Endothelial cell of umbilical vein (primary cell): Measurements from ENCODE around the gene DTX4. TPM values are rescaled to one million over a fixed set of nuclear protein-coding genes. Genes with fewer than 3 reads are reported as not detected.

Experiments
- BruUV-seq: library from RNA; stranded (reverse); fragments of 400-500 nt; replicated peaks from 2 replicates; lab custom pipeline; 2021; lab: Mats Ljungman, UMichigan
- CTCF ChIA-PET: fragments of 300-600, 350-600 bp; sonication (Branson Sonifier 250); formaldehyde crosslinking; loops from one replicate; lab custom pipeline; 2021; ENCODE audit warnings: antibody characterized with exemption, inconsistent platforms; lab: Charles Lee
- POLR2A ChIA-PET: fragments of 300-600, 350-600 bp; sonication (Branson Sonifier 250); formaldehyde crosslinking; loops from one replicate; lab custom pipeline; 2021; ENCODE audit warnings: antibody characterized with exemption, inconsistent platforms; lab: Charles Lee
- DNase-seq: peaks from one replicate; pipeline ENCODE4 v3.0.0-alpha.2; 2011; ENCODE audit warnings: low read depth, low spot score
- FAIRE-seq: peaks from 2 replicates; lab custom pipeline; 2011; peaks lifted over from hg19 to GRCh38; lab: Jason Lieb, UNC
- H2AFZ ChIP-seq: 2 replicates; pipeline ENCODE4 v1.6.0; 2012; ENCODE audit warnings: low read depth, low read length, control low read depth, inconsistent platforms
- H3K27ac ChIP-seq: 2 replicates; pipeline ENCODE4 v1.5.1; 2011; ENCODE audit warnings: low read depth, mild to moderate bottlenecking, control low read depth, low read length, moderate library complexity; ENCODE audit not compliant: insufficient read depth
- H3K27me3 ChIP-seq, 2 experiments: 2 replicates each; pipeline versions ENCODE4 v1.6.0 to v1.6.1; 2011; ENCODE audit warnings: low read length in 2 of 2, mixed read lengths in 1 of 2; ENCODE audit not compliant: control insufficient read depth in 2 of 2, insufficient read depth in 2 of 2
- H3K36me3 ChIP-seq, 2 experiments: 2 replicates in 1 of 2; 3 replicates in 1 of 2; pipeline ENCODE4 v1.5.1; 2011; ENCODE audit warnings: low read length in 2 of 2, mild to moderate bottlenecking in 1 of 2, moderate library complexity in 1 of 2; ENCODE audit not compliant: control insufficient read depth in 2 of 2, insufficient read depth in 2 of 2; ENCODE audit errors: extremely low read depth in 1 of 2
- H3K4me1 ChIP-seq: 3 replicates; pipeline ENCODE4 v1.5.1; 2011; ENCODE audit warnings: mild to moderate bottlenecking, low read length; ENCODE audit not compliant: control insufficient read depth, insufficient read depth; ENCODE audit errors: extremely low read depth
- H3K4me2 ChIP-seq: 2 replicates; pipeline ENCODE4 v1.6.1; 2011; ENCODE audit warnings: low read length, control low read depth, mixed read lengths; ENCODE audit not compliant: insufficient read depth
- H3K4me3 ChIP-seq, 3 experiments: fragments of 200-600 bp in 1 of 3; sonication (generic), shearing (Covaris generic) in 1 of 3; replicated peaks in 1 of 3; 2 replicates each; pipeline ENCODE4 v1.5.1; 2011 to 2016; ENCODE audit warnings: control low read depth in 3 of 3, low read length in 3 of 3, mild to moderate bottlenecking in 2 of 3, inconsistent platforms in 1 of 3, low read depth in 1 of 3, moderate library complexity in 1 of 3; ENCODE audit not compliant: insufficient read depth in 1 of 3
- H3K79me2 ChIP-seq: 2 replicates; pipeline ENCODE4 v1.6.0; 2012; ENCODE audit warnings: low read length, inconsistent platforms; ENCODE audit not compliant: control insufficient read depth, insufficient read depth
- H3K9ac ChIP-seq: replicated peaks from 2 replicates; pipeline ENCODE3; 2011; ENCODE audit warnings: low read length, control low read depth; ENCODE audit not compliant: insufficient read depth; ENCODE audit errors: extremely low read depth
- H3K9me1 ChIP-seq: replicated peaks from 3 replicates; pipeline ENCODE4 v1.6.0; 2011; ENCODE audit warnings: mild to moderate bottlenecking, low read length; ENCODE audit not compliant: control insufficient read depth, insufficient read depth; ENCODE audit errors: extremely low read depth
- H3K9me3 ChIP-seq: replicated peaks from 2 replicates; pipeline ENCODE4 v1.5.1; 2012; ENCODE audit warnings: low read length, inconsistent platforms; ENCODE audit not compliant: control insufficient read depth, insufficient read depth
- H4K20me1 ChIP-seq: replicated peaks from 2 replicates; pipeline ENCODE3; 2011; ENCODE audit warnings: mild to moderate bottlenecking, low read length; ENCODE audit not compliant: control insufficient read depth, insufficient read depth; ENCODE audit errors: extremely low read depth
- CTCF ChIP-seq, 2 donors: IDR thresholded peaks; 1 replicate in 1 of 2; 2 replicates in 1 of 2; pipeline ENCODE4 v1.5.1; 2011; ENCODE audit warnings: low read length in 2 of 2, mild to moderate bottlenecking in 2 of 2, moderate library complexity in 2 of 2, control low read depth in 1 of 2, inconsistent platforms in 1 of 2, low read depth in 1 of 2; ENCODE audit not compliant: insufficient read depth in 1 of 2; ENCODE audit errors: extremely low read depth in 1 of 2
- EZH2 ChIP-seq: IDR thresholded peaks from 2 replicates; pipeline ENCODE4 v1.6.1; 2012; ENCODE audit warnings: borderline replicate concordance, low read depth, mild to moderate bottlenecking, moderate library complexity, low read length, inconsistent platforms; ENCODE audit not compliant: severe bottlenecking
- FOS ChIP-seq: IDR thresholded peaks from 2 replicates; pipeline ENCODE4 v1.6.1; 2011; ENCODE audit warnings: mild to moderate bottlenecking, low read length, moderate library complexity, borderline replicate concordance; ENCODE audit not compliant: insufficient read depth
- GATA2 ChIP-seq: IDR thresholded peaks from 2 replicates; pipeline ENCODE4 v1.7.0; 2011; ENCODE audit warnings: low read depth, mild to moderate bottlenecking, moderate library complexity, mixed read lengths, low read length; ENCODE audit not compliant: insufficient read length, insufficient read depth
- JUN ChIP-seq: IDR thresholded peaks from 2 replicates; pipeline ENCODE4 v1.6.1; 2011; ENCODE audit warnings: borderline replicate concordance, low read depth; ENCODE audit not compliant: insufficient read length, insufficient read depth
- MAX ChIP-seq: IDR thresholded peaks from 2 replicates; pipeline ENCODE4 v1.6.1; 2011; ENCODE audit not compliant: insufficient read depth, insufficient read length
- MYC ChIP-seq: IDR thresholded peaks from one replicate; pipeline ENCODE4 v1.6.1; 2011; ENCODE audit warnings: mild to moderate bottlenecking, low read depth, low read length
- POLR2A ChIP-seq: IDR thresholded peaks from 2 replicates; pipeline ENCODE4 v1.6.1; 2012; ENCODE audit warnings: low read depth, mild to moderate bottlenecking, control low read depth, low read length
- POLR2AphosphoS5 ChIP-seq: IDR thresholded peaks from 2 replicates; pipeline ENCODE4 v1.6.1; 2012; ENCODE audit warnings: low read depth, mild to moderate bottlenecking, control low read depth, low read length, moderate library complexity; ENCODE audit not compliant: insufficient read depth
- dilution Hi-C: fragments of 300-500 bp; cut with MboI; formaldehyde crosslinking; loops from one replicate; pipeline ENCODE4 v1.15.0; 2019; ENCODE audit warnings: low sequenced_read_pairs; ENCODE audit not compliant: extremely low pct_ligation_motif_present
- intact Hi-C: fragments of 100-400 bp; cut with micrococcal nuclease; formaldehyde crosslinking; loops from one replicate; pipeline ENCODE4 v1.10.0; 2022
- polyA plus RNA-seq, 4 experiments: library from polyadenylated mRNA; depleted of rRNA in 3 of 4; stranded (reverse) in 3 of 4; unstranded in 1 of 4; fragments of >200 nt; gene quantifications; 2 replicates each; pipeline versions ENCODE4 v1.2.1 to v1.2.3, GENCODE V29; 2011 to 2012; ENCODE audit warnings: missing spikeins in 1 of 4
- total RNA-seq: library from RNA; stranded (reverse); gene quantifications from 2 replicates; pipeline ENCODE4 v1.2.3, GENCODE V29; 2021

DTX4 gene
- total and polyA plus RNA-seq, 2 donors (not counting 3 experiments of a cell fraction or from before 2014, with no cell fraction given) = 0.08 to 0.91 TPM

- no peak overlapping the region for H3K4me3 ChIP-seq
- H3K36me3 ChIP-seq = no peaks in the 10 kb centered on the region
- FAIRE-seq (no peak), DNase-seq (no peak)
- H2AFZ ChIP-seq = no peak overlapping the region
- H3K27ac ChIP-seq = no peak overlapping the region
- BruUV-seq = no TSS peak
- no peak overlapping the region for H3K4me2 ChIP-seq
- no peak overlapping the region for H3K9ac ChIP-seq
- POLR2A ChIA-PET = no interaction called here
- no peak for TF ChIP-seq GATA2
- TF ChIP-seq CTCF (IDR thresholded peaks at IDR 0.05; ENCODE audit: extremely low read depth in 1 of 2, insufficient read depth in 1 of 2, low read depth in 1 of 2, low read length in 2 of 2) = no peak
- TF ChIP-seq EZH2 = no peak
- TF ChIP-seq MAX = no peak
- TF ChIP-seq FOS = no peak
- no peak for TF ChIP-seq POLR2AphosphoS5
- no peak for TF ChIP-seq JUN
- no peak for TF ChIP-seq POLR2A
- no peak for TF ChIP-seq MYC
- no peaks in the 10 kb centered on the region for H3K9me1 ChIP-seq
- intact Hi-C loops (no loop called here), dilution Hi-C loops (no loop called here)
- CTCF ChIA-PET = interaction anchor here (1.2 to 1.7 kb wide), 2 partner anchors 21 to 31 kb away, joined by 4 to 5 read pairs; partner anchors contain the start of gene FAM111B
- H3K79me2 ChIP-seq = no peaks in the 10 kb centered on the region
- no peaks in the 10 kb centered on the region for H4K20me1 ChIP-seq
- peaks cover 5% of the 10 kb centered on the region for H3K4me1 ChIP-seq
- no peaks in the 10 kb centered on the region for H3K9me3 ChIP-seq
- H3K27me3 ChIP-seq = no peaks in the 10 kb centered on the region
These were observed 34.7 kb upstream of the DTX4 start for GRCh38 chr11:59137190-59137589.
